Upper lobe of left lung (tissue), 4 donors: ENCODE data around the gene MBOAT1.

Experiments used
- CTCF ChIP-seq, 6 experiments: fragments of 450-650 bp in 4 of 6; fragments of 200-600 bp in 2 of 6; sonication (generic) in 2 of 6; IDR thresholded peaks; one replicate each; pipeline ENCODE4 v1.5.1; 2016 to 2019; ENCODE audit warnings: antibody characterized with exemption in 6 of 6
- EP300 ChIP-seq, 4 donors: sonication (generic); formaldehyde crosslinking; IDR thresholded peaks; one replicate each; pipeline ENCODE4 v1.5.1; 2017; ENCODE audit warnings: antibody characterized with exemption in 4 of 4, control low read depth in 2 of 4
- POLR2A ChIP-seq, 4 donors: fragments of 450-650 bp; IDR thresholded peaks; one replicate each; pipeline ENCODE4 v1.5.1; 2016 to 2017; ENCODE audit warnings: antibody characterized with exemption in 4 of 4, mild to moderate bottlenecking in 2 of 4

DNA sequence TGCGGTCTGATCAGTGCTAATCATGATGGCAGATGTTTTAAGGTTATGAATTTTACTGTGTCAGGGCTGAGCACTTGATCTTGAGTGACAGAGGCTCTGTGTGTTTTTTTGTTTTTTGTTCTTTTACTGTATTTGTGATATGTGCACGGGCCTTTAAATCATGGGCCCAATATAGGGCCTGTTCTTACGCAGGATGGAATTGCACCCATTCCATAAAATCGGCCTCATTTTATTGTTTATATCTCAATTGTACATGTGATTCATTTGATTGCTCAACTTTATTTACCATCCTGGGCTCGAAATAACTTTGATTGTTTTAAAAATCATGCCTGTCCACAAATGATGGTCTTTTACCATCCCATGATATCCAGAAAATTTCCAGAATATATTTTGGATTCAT, 39.3 kb upstream of the MBOAT1 start:
- no peak for TF ChIP-seq CTCF (IDR thresholded peaks at IDR 0.05)
- TF ChIP-seq EP300 (IDR thresholded peaks at IDR 0.05), result no peak
- no peak for TF ChIP-seq POLR2A (IDR thresholded peaks at IDR 0.05)
